ENCODE measurements around the gene CCL7.

Gene CCL7

DNA sequence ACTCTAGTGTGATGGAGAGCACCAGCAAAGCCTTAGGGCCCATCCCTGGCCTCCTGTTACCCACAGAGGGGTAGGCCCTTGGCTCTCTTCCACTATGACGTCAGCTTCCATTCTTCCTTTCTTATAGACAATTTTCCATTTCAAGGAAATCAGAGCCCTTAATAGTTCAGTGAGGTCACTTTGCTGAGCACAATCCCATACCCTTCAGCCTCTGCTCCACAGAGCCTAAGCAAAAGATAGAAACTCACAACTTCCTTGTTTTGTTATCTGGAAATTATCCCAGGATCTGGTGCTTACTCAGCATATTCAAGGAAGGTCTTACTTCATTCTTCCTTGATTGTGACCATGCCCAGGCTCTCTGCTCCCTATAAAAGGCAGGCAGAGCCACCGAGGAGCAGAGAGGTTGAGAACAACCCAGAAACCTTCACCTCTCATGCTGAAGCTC is 49.0 kb downstream of the CCL7 start, which contains the start of gene CCL8:
Gene CCL8 (plus strand): TSS at position 397 of the 445 bp plus-strand sequence. CDS start 67 bp downstream, outside the sequence.
- H3K9me3 ChIP-seq (ENCODE audit: control insufficient read depth, low read length) = no peaks in the 10 kb centered on the region
- no peak within 1 kb of the TSS for H3K27ac ChIP-seq
- H3K36me3 ChIP-seq (ENCODE audit: control insufficient read depth, insufficient read depth, low read length) = no peaks in the 10 kb centered on the region
- H3K4me3 ChIP-seq (ENCODE audit: low read depth, low read length) = no peak within 1 kb of the TSS
- no peaks in the 10 kb centered on the region for H3K4me1 ChIP-seq
- no peak within 1 kb of the TSS for H2AFZ ChIP-seq
- TF ChIP-seq, protein P1, sequence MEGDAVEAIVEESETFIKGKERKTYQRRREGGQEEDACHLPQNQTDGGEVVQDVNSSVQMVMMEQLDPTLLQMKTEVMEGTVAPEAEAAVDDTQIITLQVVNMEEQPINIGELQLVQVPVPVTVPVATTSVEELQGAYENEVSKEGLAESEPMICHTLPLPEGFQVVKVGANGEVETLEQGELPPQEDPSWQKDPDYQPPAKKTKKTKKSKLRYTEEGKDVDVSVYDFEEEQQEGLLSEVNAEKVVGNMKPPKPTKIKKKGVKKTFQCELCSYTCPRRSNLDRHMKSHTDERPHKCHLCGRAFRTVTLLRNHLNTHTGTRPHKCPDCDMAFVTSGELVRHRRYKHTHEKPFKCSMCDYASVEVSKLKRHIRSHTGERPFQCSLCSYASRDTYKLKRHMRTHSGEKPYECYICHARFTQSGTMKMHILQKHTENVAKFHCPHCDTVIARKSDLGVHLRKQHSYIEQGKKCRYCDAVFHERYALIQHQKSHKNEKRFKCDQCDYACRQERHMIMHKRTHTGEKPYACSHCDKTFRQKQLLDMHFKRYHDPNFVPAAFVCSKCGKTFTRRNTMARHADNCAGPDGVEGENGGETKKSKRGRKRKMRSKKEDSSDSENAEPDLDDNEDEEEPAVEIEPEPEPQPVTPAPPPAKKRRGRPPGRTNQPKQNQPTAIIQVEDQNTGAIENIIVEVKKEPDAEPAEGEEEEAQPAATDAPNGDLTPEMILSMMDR (IDR thresholded peaks at IDR 0.05) = no peak
- H3K79me2 ChIP-seq = no peaks in the 10 kb centered on the region
- H3K9ac ChIP-seq = no peak within 1 kb of the TSS
- no peak within 1 kb of the TSS for H3K4me2 ChIP-seq (ENCODE audit: low read length)
- no peaks in the 10 kb centered on the region for H3K27me3 ChIP-seq (ENCODE audit: control insufficient read depth, insufficient read depth, low read length)
